Loucy (cell line): ENCODE results near the gene PTH1R.

Source experiments
- H2AFZ ChIP-seq: fragments of 200-600 bp; sonication (generic); 2 replicates; pipeline ENCODE4 v1.6.0; 2016; ENCODE audit warnings: antibody characterized with exemption, mild to moderate bottlenecking, low read length, moderate library complexity
- H3F3A ChIP-seq: fragments of 200-600 bp; 2 replicates; pipeline ENCODE4 v1.6.0; 2016; ENCODE audit warnings: antibody characterized with exemption, low read depth, mild to moderate bottlenecking
- H3K27me3 ChIP-seq: fragments of 200-600 bp; sonication (generic); 2 replicates; pipeline ENCODE4 v1.6.1; 2014; ENCODE audit warnings: low read length, mild to moderate bottlenecking; ENCODE audit not compliant: insufficient read depth, poor library complexity, severe bottlenecking
- H3K36me3 ChIP-seq: fragments of 200-600 bp; sonication (generic); 2 replicates; pipeline ENCODE4 v1.6.1; 2016; ENCODE audit warnings: low read length; ENCODE audit not compliant: insufficient read depth
- H3K4me1 ChIP-seq: fragments of 200-600 bp; sonication (generic); 2 replicates; pipeline ENCODE4 v1.5.1; 2014; ENCODE audit warnings: low read length, mild to moderate bottlenecking; ENCODE audit not compliant: insufficient read depth, poor library complexity, severe bottlenecking
- H3K4me2 ChIP-seq: fragments of 200-600 bp; sonication (generic); 2 replicates; pipeline ENCODE4 v1.6.0; 2014; ENCODE audit warnings: antibody characterized with exemption, low read length, low read depth, mild to moderate bottlenecking; ENCODE audit not compliant: poor library complexity, severe bottlenecking
- H3K4me3 ChIP-seq: fragments of 200-600 bp; sonication (generic); 2 replicates; pipeline ENCODE4 v1.5.1; 2014; ENCODE audit warnings: low read length, mild to moderate bottlenecking, mixed read lengths; ENCODE audit not compliant: poor library complexity, severe bottlenecking
- H3K79me2 ChIP-seq: fragments of 200-600 bp; sonication (generic); 2 replicates; pipeline ENCODE4 v1.6.1; 2014; ENCODE audit warnings: low read length; ENCODE audit not compliant: insufficient read depth
- H3K9ac ChIP-seq: fragments of 200-600 bp; sonication (generic); 2 replicates; pipeline ENCODE4 v1.6.0; 2014; ENCODE audit warnings: mild to moderate bottlenecking, low read depth, low read length, moderate library complexity; ENCODE audit not compliant: poor library complexity, severe bottlenecking
- H3K9me2 ChIP-seq: fragments of 200-600 bp; sonication (generic); replicated peaks from 2 replicates; pipeline ENCODE4 v1.6.1; 2016; ENCODE audit warnings: low read depth, low read length, mixed read lengths
- H3K9me3 ChIP-seq: fragments of 200-600 bp; sonication (generic); 2 replicates; pipeline ENCODE4 v1.6.1; 2014; ENCODE audit warnings: mild to moderate bottlenecking, antibody characterized with exemption, low read length, low read depth; ENCODE audit not compliant: insufficient read depth
- H4K20me1 ChIP-seq: fragments of 200-600 bp; sonication (generic); 2 replicates; pipeline ENCODE4 v1.6.0; 2014; ENCODE audit warnings: antibody characterized with exemption, low read length, mild to moderate bottlenecking; ENCODE audit not compliant: insufficient read depth, poor library complexity, severe bottlenecking
- CTCF ChIP-seq: fragments of 200-600 bp; sonication (generic); conservative IDR thresholded peaks from 2 replicates; pipeline ENCODE4 v1.5.1; 2014; ENCODE audit warnings: mild to moderate bottlenecking, antibody characterized with exemption, low read length
- EZH2phosphoT487 ChIP-seq: fragments of 200-600 bp; IDR thresholded peaks from 2 replicates; pipeline ENCODE4 v1.6.1; 2018; ENCODE audit warnings: antibody characterized with exemption, mild to moderate bottlenecking, moderate library complexity, borderline replicate concordance

The PTH1R gene

GRCh38 chr3:46928282-46928681 lies 50.8 kb downstream of the PTH1R start:
- peaks cover 88% of the 10 kb centered on the region for H3K4me1 ChIP-seq
- peaks cover 76% of the 10 kb centered on the region for H3K79me2 ChIP-seq
- H3K27me3 ChIP-seq, result no peaks in the 10 kb centered on the region

GRCh38 chr3:46929324-46929723 lies 51.8 kb downstream of the PTH1R start:
- peak overlapping the region; percentile 3 for H3K4me2 ChIP-seq

More at GRCh38 chr3:46928282-46928681, 50.8 kb downstream of the PTH1R start:
- H3K4me3 ChIP-seq, result peak overlapping the region; percentile 59
- H3K36me3 ChIP-seq, result peaks cover 39% of the 10 kb centered on the region
- H3K9me3 ChIP-seq, result no peaks in the 10 kb centered on the region; the same call in 1 of the 2 replicates
- no peaks in the 10 kb centered on the region for H3K9me2 ChIP-seq
- H4K20me1 ChIP-seq, result peaks cover 1% of the 10 kb centered on the region
- peak overlapping the region; percentile 71 for H3K4me2 ChIP-seq
- H2AFZ ChIP-seq, result no peak overlapping the region
- no peak for TF ChIP-seq CTCF
- peaks cover 28% of the 10 kb centered on the region for H3F3A ChIP-seq
- H3K9ac ChIP-seq, result peak overlapping the region; percentile 74

GRCh38 chr3:46930166-46930944 lies 52.8 kb downstream of the PTH1R start:
- H3K27me3 ChIP-seq, result no peaks in the 10 kb centered on the region
- H3K9me3 ChIP-seq, result no peaks in the 10 kb centered on the region; the same call in 1 of the 2 replicates
- H3F3A ChIP-seq, result peaks cover 28% of the 10 kb centered on the region
- TF ChIP-seq CTCF (no peak), EZH2phosphoT487 (no peak)
- H3K4me3 ChIP-seq, result no peak overlapping the region
- H3K9me2 ChIP-seq, result no peaks in the 10 kb centered on the region
- H3K4me2 ChIP-seq, result peak overlapping the region; percentile 79
- H3K4me1 ChIP-seq, result peaks cover 90% of the 10 kb centered on the region
- no peaks in the 10 kb centered on the region for H4K20me1 ChIP-seq
- no peak overlapping the region for H2AFZ ChIP-seq
- peaks cover 78% of the 10 kb centered on the region for H3K79me2 ChIP-seq
- peaks cover 31% of the 10 kb centered on the region for H3K36me3 ChIP-seq
- peak overlapping the region; percentile 73 for H3K9ac ChIP-seq

More at GRCh38 chr3:46929324-46929723, 51.8 kb downstream of the PTH1R start:
- no peak overlapping the region for H3K4me3 ChIP-seq
- H3K79me2 ChIP-seq, result peaks cover 75% of the 10 kb centered on the region
- no peaks in the 10 kb centered on the region; the same call in 1 of the 2 replicates for H3K9me3 ChIP-seq
- no peak overlapping the region for H3K9ac ChIP-seq
- peaks cover 28% of the 10 kb centered on the region for H3F3A ChIP-seq
- no peak overlapping the region for H2AFZ ChIP-seq
- H3K36me3 ChIP-seq, result peaks cover 28% of the 10 kb centered on the region
- peaks cover 89% of the 10 kb centered on the region for H3K4me1 ChIP-seq
- no peaks in the 10 kb centered on the region for H4K20me1 ChIP-seq
- TF ChIP-seq CTCF (no peak), EZH2phosphoT487 (no peak)
- no peaks in the 10 kb centered on the region for H3K9me2 ChIP-seq
- no peaks in the 10 kb centered on the region for H3K27me3 ChIP-seq
